Measurements from ENCODE around the gene PUS10. TPM values are rescaled to one million over a fixed set of nuclear protein-coding genes. Genes with fewer than 3 reads are reported as not detected.

The PUS10 gene
- total RNA-seq, 1 donor from 2014 or later: 6.7 TPM

GRCh38 chr2:60972889-60973656 lies 45.0 kb downstream of the PUS10 start:
- DNase-seq (ENCODE audit: low read depth in 2 of 2): no peak

- DNase-seq (ENCODE audit: low read depth in 2 of 2): no peak
Measured at GRCh38 chr2:60966507-60967405, 51.3 kb downstream of the PUS10 start.

GRCh38 chr2:60965499-60965785 lies 52.6 kb downstream of the PUS10 start:
- DNase-seq (ENCODE audit: low read depth in 2 of 2): no peak

- peak; percentile 15 to 59 for DNase-seq (ENCODE audit: low read depth in 2 of 2)
Measured at GRCh38 chr2:60964651-60965498, 53.2 kb downstream of the PUS10 start.

GRCh38 chr2:60963190-60963589 lies 54.9 kb downstream of the PUS10 start:
- no peak for DNase-seq (ENCODE audit: low read depth in 2 of 2)

GRCh38 chr2:60962528-60962927 lies 55.5 kb downstream of the PUS10 start:
- DNase-seq (ENCODE audit: low read depth in 2 of 2): no peak

- no peak for DNase-seq (ENCODE audit: low read depth in 2 of 2)
Measured at GRCh38 chr2:60961457-60961856, 56.6 kb downstream of the PUS10 start.

GRCh38 chr2:60960706-60961105 lies 57.3 kb downstream of the PUS10 start:
- DNase-seq (ENCODE audit: low read depth in 2 of 2): no peak

- no peak for DNase-seq (ENCODE audit: low read depth in 2 of 2)
Measured at GRCh38 chr2:60959501-60959900, 58.6 kb downstream of the PUS10 start.

GRCh38 chr2:60958800-60959199 lies 59.3 kb downstream of the PUS10 start:
- peak; percentile 92 for DNase-seq (ENCODE audit: low read depth in 2 of 2)

- peak; percentile 27 to 35 for DNase-seq (ENCODE audit: low read depth in 2 of 2)
Measured at GRCh38 chr2:60958361-60958760, 59.7 kb downstream of the PUS10 start.

- DNase-seq (ENCODE audit: low read depth in 2 of 2): peak; percentile 67 to 97
Measured at GRCh38 chr2:60957643-60958042, 60.4 kb downstream of the PUS10 start.

- no peak for DNase-seq (ENCODE audit: low read depth in 2 of 2)
Measured at GRCh38 chr2:60957224-60957623, 60.8 kb downstream of the PUS10 start.

- DNase-seq (ENCODE audit: low read depth in 2 of 2): no peak
Measured at GRCh38 chr2:60954139-60954538, 63.9 kb downstream of the PUS10 start.

- DNase-seq (ENCODE audit: low read depth in 2 of 2): peak in 1 of 2 donors; percentile 11
Measured at GRCh38 chr2:60948926-60949579, 69.0 kb downstream of the PUS10 start.

GRCh38 chr2:60948161-60948560 lies 69.9 kb downstream of the PUS10 start:
- DNase-seq (ENCODE audit: low read depth in 2 of 2): no peak

- DNase-seq (ENCODE audit: low read depth in 2 of 2): peak in 1 of 2 donors; percentile 76
Measured at GRCh38 chr2:60947056-60947455, 71.0 kb downstream of the PUS10 start.

GRCh38 chr2:60945341-60945740 lies 72.7 kb downstream of the PUS10 start:
- no peak for DNase-seq (ENCODE audit: low read depth in 2 of 2)

GRCh38 chr2:60939622-60940021 lies 78.4 kb downstream of the PUS10 start:
- no peak for DNase-seq (ENCODE audit: low read depth in 2 of 2)

- no peak for DNase-seq (ENCODE audit: low read depth in 2 of 2)
Measured at GRCh38 chr2:60938301-60938700, 79.8 kb downstream of the PUS10 start.

GRCh38 chr2:60936757-60937156 lies 81.3 kb downstream of the PUS10 start:
- no peak for DNase-seq (ENCODE audit: low read depth in 2 of 2)
